ENCODE results near the gene ADK.

The ADK gene

DNA sequence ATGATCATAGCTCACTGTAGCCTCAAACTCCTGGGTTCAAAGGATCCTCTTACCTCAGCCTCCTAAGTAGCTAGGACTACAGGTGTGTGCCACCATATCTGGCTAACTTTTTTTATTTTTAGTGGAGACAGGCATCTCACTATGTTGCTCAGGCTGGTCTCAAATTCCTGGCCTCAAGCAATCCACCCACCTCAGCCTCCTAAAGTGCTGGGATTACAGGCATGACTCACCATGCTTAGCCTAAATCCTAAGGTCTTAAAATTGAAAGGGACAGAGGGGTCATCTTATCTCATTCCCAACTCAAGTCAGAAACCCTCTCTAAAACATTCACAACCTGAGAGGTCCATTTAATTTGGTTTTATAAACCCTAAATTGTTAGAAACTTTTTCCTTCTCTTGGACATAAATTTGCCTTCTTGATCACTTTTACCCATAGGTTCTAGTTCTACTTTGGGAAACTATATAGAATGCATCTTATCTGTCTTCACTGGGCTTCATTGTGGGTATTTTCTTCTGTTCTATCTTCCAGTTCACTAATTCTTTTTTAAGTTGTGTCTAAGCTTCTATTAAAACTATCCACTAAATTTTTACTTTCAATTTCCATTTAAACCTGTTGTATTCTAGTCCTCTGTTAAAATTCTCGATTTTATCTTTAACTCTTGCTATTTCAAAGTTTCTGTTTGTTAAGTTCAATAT is 492.0 kb downstream of the ADK start:
- in situ Hi-C loops (cut with MboI; ENCODE audit: low sequenced_read_pairs) = no loop called here

DNA sequence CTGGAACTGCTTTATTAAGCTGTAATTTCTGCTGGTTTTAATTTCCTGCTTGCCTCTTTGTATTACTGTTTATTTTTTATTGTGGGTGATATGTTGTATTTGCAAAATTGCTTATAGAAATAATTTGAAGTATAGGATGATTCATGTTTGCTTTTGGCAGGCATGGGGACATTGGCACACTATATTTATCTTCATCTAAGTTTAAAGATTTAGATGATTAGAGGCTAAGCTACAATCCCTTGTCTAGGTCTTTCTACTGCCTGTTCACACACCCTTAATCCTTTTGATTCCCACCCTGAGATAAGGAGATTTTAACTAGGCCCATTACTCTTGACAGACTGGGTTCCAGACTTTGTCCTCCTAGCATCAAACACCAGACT is 492.6 kb downstream of the ADK start:
- in situ Hi-C loops (cut with MboI; ENCODE audit: low sequenced_read_pairs) = no loop called here

DNA sequence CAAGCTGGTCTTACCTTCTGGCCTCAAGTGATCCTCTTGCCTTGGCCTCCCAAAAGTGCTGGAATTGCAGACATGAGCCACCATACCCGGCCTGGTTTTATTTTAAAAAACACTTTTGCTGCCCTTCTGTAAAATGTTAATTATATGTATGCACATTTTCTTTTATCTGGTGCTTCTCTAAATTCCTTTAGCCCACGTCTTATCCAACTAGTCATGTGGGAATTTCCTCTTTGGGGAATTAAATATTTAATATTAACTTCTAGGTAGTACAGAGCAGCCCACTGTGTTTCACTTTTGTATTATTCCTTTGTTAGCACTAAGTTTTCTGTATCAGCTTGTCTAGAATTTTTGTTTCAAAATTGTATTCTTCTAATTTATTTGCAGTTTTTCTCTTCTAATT is 493.7 kb downstream of the ADK start:
- in situ Hi-C loops (cut with MboI; ENCODE audit: low sequenced_read_pairs) = no loop called here

DNA sequence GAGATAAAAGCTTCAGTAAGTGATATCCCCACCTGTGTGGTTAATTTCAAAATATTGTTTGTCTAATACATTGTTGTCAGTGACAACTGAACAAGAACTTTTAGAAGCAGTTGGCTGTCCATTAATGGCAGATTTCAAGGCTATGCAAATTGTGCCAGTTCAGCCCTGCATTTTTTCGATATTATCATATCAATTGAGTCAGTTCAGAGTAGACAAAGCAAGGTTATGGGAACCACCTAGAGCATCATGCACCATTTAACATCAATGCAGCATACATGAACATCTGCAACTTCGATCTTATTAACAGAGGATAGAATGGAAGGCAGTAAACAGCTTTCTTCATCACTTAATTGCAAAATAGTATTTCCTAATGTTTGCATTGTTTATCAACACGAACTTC is 494.7 kb downstream of the ADK start:
- in situ Hi-C loops (cut with MboI; ENCODE audit: low sequenced_read_pairs) = no loop called here

DNA sequence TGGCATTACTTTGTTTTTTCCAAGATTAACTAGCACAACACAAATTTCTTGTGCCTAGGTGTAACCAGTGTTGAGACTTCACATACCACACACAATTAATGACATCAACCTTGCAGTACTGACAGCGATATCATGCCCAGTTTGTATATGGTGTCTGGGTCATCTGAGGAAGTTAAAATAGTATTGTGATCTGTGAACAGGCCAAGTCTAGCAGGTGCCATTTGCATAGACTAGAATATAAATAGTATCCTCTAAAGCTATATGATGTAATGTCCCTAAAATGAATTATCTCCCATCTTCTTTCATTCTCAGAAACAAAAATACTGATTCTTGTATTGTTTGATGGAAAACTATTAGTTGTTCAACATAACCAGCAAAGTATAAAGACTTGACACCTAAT is 499.6 kb downstream of the ADK start:
- in situ Hi-C loops (cut with MboI; ENCODE audit: low sequenced_read_pairs) = no loop called here

DNA sequence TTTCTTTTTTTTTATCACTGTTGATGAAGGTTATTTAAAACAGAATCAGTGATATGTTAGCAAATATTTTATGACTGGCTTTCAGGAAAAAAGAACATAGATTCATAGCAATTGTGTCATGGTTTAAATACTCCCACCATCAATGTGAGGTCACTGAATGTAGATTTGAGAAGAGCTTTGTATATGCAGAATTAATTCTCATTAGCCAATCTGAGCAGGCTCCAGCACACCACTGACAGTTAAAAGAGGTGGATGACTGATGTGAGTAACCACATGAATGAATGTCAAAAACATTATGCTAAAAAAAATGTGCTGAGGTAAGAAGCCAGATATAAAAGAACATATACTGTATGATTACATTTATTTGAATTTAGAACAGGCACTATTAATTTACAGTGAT is 500.5 kb downstream of the ADK start:
- in situ Hi-C loops (cut with MboI; ENCODE audit: low sequenced_read_pairs) = no loop called here

DNA sequence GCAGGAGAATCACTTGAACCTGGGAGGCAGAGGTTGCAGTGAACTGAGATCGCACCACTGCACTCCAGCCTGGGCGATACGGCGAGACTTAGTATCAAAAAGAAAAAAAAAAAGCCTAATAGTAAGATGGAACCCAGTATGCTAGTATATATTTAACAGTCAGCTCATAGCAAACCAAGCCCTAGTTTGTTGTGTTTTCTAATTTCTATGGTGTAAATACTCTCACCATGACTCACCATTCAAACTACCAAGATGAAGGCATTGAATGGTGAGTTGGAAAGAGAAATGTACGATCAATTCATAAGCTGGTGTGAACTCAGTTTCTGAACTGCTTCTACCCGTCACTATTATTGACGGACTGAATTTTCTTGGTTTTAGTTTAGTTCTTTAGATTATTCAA is 501.6 kb downstream of the ADK start:
- in situ Hi-C loops (cut with MboI; ENCODE audit: low sequenced_read_pairs) = no loop called here

DNA sequence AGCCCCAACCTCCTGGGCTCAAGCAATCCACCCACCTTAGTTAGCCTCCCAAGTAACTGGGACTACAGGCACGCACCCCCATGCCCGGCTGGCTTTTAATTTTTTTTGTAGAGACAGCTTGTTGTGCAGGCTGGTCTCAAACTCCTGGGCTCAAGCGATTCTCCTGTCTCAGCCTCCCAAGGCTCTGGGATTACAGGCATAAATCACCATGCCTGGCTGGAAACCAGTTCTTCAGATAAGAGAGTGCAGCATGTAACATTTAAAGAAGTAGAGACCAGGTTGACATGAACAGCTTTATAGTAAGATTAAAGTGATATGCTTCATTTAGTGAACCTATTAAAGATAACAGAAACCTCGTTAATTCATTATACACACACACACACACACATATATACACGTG is 507.5 kb downstream of the ADK start:
- in situ Hi-C loops (cut with MboI; ENCODE audit: low sequenced_read_pairs) = no loop called here

DNA sequence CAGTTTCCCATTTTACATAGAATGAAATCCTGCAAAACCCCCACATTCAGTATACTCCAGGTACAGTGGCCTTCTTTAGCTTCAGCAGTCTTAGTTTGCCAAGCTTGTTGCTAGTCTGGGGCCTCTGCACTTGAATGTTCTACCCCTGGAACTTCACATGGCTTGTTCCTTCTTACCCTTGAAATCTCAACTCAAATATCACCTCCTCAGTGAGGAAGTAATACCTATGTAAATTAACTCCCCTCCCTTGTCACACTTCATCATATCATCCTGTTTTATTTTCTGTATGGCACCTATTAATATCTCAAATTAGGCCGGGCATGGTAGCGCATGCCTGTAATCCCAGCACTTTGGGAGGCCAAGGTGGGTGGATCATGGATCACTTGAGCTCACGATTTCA is 511.6 kb downstream of the ADK start:
- in situ Hi-C loops (cut with MboI; ENCODE audit: low sequenced_read_pairs) = no loop called here

DNA sequence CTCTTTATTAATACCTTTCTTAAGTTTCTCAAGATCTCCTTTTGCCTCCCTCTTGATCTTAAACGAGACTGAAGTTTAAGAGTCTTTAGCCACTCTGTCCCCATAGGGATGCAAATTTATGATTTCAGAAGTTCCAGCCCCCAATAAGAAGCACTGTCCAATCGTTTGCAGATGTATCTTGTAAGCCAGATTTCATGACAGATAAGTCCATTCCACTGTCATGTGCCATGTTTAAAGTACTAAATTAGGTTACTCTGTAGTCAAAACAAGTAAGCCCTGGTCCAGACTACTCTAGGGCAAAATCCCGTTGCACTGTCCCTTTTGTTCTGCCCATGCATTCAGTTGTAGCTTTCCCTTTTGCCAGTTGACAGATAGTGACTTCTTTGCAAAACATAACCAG is 518.2 kb downstream of the ADK start:
- in situ Hi-C loops (cut with MboI; ENCODE audit: low sequenced_read_pairs) = no loop called here

DNA sequence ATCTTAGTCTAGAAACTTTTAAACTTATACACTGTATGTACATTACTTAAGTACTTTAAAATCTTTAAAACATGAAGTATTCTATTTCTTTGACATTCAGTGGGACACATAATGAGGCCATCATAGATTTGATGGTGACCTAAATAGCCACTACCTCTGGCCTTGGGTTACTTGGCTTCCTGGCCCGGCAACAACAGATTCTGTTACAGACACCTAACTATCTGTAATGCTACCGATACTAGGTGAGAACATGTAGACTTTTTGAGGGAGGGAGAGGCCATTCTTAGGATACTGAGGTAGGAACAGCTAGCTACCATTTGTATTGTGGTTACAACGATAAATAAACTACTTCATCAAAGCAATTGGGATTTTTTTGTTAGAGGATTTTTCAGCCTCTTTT is 520.7 kb downstream of the ADK start:
- in situ Hi-C loops (cut with MboI; ENCODE audit: low sequenced_read_pairs) = no loop called here

DNA sequence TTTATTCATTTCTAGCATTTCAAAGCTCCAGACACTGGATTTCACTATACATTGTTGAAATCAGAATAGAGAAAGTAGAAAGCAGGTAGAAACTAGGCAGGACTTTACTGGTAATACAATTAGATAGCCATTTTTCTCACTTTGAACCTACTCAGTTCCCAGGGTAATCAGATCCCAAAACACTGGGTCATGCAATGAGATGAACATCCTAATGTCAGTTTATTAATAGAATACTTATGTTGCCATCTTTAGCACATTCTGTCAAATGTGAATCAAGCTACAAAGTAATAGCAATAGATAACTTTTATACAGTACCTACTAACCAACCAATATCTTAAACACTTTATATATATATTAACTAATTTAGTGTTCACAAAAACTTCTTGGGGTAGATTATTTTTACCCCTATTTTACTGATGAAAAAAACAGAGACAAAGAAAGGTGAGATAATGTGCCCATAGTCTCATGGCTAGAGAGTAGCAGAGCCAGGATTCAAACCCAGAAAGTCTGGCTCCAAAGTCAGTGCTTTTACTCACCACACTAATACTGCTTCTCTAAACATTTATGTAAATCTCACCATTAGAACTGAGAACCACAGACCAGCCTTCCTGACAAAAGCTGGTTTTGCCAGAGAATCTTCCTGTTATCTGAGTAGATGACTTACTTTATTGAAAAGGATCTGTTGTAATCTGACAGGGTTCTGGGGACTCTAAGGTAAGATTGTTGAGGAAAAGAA is 521.6 kb downstream of the ADK start:
- in situ Hi-C loops (cut with MboI; ENCODE audit: low sequenced_read_pairs) = no loop called here

DNA sequence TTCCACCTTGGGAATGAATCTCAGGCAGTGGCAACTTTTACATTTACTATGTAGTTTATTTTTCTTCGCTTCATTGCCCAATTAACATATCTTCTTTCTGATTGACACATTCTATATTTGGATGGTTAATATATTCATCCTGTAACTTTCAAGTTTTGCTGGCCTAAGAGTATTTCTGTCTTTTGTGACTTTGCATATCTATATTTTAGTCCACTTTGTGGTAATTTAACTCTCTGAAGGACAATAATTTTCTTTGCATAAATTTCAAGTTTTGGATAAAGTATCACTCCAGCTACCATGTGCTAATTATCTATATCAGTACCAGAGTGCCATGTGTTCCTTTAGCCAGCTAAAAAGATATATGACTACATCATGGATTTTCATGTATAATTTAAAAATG is 523.9 kb downstream of the ADK start:
- in situ Hi-C loops (cut with MboI; ENCODE audit: low sequenced_read_pairs) = no loop called here

DNA sequence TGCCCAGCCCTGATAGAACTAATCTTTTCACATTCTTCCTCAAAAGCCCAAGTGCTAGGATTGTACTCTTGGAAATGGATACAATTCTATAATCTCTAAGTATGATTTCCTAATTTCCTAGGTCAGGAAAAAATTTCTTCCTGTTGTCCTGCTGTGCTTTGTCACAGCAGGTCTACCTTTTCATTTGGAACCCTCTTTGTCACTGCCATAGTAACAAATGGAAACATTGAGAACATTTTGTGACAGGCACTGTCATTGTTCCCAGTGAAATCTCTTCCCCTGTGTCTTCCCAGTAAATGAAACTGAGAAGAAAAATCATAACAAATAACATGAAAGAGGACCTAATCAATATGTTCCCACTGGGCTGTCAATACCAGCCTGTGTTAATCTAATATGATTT is 524.5 kb downstream of the ADK start:
- in situ Hi-C loops (cut with MboI; ENCODE audit: low sequenced_read_pairs) = no loop called here

DNA sequence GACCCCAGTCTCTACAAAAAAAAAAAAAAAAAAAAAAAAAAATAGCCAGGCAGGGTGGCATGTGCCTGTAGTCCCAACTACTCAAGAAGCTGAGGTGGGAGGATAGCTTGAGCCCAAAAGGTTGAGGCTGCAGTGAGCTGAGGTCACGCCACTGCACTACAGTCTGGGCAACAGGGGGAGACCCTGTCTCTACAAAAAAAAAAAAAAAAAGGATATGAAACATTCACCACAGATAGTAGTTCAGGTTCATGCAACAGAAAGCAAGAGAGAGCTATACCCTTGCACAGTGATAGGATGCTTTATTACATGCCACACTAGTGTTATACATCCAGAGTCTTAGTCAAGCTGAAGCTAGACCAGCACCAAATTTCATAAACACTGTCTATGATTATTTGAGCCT is 526.9 kb downstream of the ADK start:
- in situ Hi-C loops (cut with MboI; ENCODE audit: low sequenced_read_pairs) = no loop called here

DNA sequence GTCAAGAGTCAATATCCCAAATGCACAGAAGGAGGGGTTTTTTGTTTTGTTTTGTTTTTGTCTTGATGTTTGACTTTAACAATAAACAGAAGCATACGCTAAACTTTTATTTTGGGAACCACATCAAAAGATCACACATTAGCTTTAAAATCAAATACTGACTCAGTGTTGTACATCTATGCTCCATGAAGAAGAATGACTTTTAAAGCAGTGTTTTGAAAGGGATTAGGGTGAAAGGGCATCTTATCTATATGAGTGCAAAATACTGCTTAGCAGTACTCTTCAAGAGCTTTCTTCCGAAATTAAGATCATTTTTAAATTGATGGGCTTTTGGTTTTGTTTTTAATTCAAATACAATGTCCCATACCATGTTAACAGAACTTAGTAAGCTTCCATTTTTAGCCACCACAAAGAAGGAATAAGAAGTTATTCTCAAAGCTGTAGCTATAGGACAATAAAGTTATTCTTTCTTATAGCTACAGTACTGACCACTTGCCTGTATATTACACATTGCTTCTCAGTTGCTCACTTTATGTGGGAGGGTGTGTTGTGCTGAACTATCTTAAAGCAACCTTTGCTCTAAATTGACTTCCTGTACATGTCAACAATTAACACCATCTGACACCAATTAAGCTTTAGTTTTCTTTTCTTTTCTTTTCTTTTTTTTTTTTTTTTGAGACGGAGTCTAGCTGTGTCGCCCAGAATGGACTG is 531.1 kb downstream of the ADK start:
- in situ Hi-C loops (cut with MboI; ENCODE audit: low sequenced_read_pairs) = no loop called here

DNA sequence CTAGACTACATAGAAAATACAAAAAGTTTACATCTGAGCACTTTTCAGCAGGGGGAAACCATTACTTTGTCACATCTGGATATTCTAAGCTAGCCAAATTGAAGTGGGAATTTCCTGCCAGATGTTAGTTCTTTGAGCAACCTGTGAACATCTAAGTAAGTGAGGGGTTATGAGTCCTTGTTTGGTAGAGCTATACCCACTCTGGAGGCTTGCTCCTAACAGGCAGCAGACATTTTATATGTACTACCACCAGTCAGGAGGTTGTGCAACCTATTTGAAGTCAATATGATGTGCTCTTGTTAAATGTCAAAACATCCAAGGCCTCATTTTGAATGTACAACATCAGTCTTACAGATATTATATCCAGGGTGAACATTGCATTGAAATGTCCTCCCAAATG is 532.0 kb downstream of the ADK start:
- in situ Hi-C loops (cut with MboI; ENCODE audit: low sequenced_read_pairs) = no loop called here

DNA sequence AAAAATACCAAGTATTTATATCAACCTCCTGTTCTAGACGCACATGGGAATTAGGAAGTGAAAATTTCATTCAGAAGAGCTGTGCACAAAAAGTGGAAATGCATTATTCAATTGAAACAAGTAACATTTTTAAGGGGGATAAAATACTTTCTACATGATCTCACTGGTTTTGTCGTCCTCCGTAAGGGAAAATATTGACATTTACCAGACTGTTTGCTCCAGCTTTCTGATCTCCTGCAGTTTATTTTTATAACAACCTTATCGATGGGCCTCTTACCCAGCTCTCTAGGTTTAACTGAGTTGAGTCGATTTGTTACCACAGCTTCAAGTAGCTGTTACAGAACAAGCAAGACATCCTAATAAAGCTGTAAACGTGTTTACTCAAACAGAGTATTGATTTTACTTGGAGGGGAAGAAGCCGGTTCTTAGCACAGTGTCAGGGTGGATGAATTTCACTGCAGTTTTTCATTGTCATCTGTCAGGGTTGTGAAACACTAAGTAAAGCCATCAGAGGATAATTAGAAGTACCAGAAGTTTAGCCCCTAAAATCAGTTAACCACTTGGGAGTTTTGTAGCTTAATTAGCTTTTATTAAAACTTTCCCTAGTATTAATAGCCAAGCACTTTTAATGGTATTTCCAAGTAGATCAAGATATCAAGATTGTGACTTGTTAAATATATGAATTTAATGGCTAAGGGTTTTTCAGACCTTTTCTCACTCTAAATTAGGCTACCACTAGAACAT is 532.8 kb downstream of the ADK start:
- in situ Hi-C loops (cut with MboI; ENCODE audit: low sequenced_read_pairs) = no loop called here

DNA sequence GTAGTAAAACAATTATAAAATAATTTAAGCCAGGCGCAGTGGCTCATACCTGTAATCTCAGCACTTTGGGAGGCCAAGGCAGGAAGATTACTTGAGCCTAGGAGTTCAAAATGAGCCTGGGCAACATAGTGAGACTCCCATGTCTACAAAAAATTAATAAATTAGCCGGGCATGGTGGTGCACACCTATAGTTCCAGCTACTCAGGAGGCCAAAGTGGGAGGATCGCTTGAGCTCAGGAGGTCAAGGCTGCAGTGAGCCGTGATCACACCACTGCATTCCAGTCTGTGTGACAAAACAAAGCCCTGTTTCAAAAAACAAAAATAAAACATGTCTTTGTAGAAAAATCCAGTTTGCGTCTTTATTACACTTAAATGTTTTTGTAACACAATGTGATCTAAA is 533.4 kb downstream of the ADK start:
- in situ Hi-C loops (cut with MboI; ENCODE audit: low sequenced_read_pairs) = no loop called here

DNA sequence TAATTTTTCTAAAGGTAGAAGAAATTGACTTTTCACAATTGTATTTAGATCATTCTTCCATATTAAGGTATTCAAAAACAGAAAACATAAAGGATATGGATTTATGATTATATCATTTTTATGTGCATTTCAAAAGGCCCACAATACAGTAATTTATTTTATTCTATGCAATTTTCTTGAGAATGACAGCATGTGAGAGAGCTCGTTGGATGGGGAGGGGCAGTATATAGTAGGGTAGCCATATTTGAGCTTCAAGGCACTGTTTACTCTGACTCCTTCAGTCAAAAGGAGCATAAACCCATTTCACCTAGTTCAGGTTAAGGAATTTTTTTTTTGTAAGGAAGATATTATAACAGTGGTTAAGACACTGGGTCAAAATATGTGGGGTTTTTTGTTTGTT is 534.5 kb downstream of the ADK start:
- in situ Hi-C loops (cut with MboI; ENCODE audit: low sequenced_read_pairs) = no loop called here

DNA sequence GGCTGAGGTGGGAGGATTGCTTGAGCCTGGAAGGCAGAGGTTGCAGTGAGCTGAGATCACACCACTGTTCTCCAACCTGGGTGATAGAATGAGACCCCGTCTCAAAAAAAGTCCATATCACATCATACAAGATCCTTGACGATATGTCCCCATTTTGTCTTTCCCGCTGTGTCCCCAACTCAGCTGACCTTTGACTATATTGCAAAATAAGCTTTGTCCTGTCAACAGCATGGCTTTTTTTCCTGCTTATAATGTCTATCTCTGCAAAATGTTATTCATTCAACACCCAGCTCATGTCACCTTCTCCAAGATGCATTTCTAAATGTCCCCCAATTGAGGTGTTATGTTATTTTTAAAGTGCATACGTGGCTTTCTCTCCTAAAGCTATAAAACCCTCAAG is 539.4 kb downstream of the ADK start:
- in situ Hi-C loops (cut with MboI; ENCODE audit: low sequenced_read_pairs) = no loop called here

DNA sequence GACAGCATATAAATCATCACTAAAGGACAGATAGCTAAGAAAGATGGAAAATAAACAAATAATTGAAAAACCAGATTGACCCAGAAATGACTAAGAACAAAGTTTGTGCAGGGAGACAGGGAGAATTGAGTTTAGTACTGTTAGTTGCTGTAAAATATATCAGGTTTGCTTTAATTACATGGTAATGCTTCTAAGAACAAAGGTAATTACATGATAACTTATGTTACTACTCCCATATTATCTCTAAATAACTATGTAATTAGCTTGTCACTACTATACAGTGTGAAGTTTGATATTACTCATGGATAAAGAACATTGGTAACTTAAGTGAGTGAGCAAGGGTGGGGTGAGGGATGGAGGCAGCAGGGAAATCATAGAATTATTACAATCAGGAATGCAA is 540.1 kb downstream of the ADK start:
- in situ Hi-C loops (cut with MboI; ENCODE audit: low sequenced_read_pairs) = no loop called here

Data from HL-60/S4 treated with phorbol 12-myristate 13-acetate at 8.2 ng/mL for 4 days and 3 days (cell line).